HG02885 (cell line): ENCODE measurements around the gene ITGAD.
"Not testable (repeated sequence)": the region's sequence is repeated elsewhere in the genome, so short reads cannot be mapped to it uniquely, and the experiment has no call there.

Experiments used
- ATAC-seq: cut with Tn5 transposase; IDR thresholded peaks from one replicate; pipeline ENCODE4 v1.9.1; 2021; ENCODE audit warnings: mild to moderate bottlenecking; ENCODE audit not compliant: unreplicated experiment, poor library complexity

The ITGAD gene

DNA sequence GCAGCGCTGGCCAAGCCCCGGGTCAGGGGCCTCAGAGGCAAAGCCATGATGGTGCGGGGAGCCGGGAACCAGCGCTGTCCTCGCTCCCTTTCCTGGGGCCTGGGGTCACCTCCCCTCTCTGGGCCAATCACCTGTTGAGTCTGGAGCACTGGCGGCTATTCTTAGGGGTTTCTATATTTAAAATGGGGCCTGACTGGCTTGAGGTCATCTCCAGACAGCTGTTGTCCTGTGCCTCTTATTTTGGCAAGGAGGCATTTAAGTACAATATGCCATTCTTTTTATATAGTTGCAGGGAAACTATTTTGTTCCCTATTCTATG is 35.1 kb downstream of the ITGAD start, which contains the start of gene COX6A2:
COX6A2 (minus strand) TSS at position 82 of the 319 bp plus-strand sequence; CDS start at position 47, 35 bp downstream.
- no peak for ATAC-seq

DNA sequence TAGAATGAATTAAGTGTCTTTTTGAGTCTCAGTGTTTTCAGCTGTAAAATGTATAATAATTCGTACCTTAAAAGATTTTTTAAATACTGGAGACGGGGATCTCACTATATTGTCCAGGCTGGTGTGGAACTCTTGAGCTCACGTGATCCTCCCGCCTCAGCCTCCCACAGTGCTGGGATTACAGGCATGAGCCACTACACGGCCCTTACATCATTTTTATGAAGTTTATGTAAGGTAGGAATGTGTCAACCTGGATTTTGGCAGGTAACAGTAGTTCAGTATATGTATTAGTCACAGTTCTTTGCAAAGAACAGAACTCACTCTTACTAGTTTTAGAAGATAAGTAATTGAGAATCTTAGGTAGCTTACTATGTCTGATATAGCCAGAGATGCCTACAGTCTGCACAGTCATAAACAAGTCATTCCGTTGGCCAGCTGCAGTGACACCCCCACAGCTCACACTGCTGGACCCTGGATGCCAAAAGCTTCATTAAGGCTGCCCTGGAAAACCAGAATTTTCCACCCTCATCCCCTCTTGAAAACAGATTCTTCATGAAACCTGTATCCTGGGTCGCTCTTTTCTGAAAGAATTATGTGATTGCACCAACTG is 35.6 kb downstream of the ITGAD start:
- ATAC-seq = no peak

DNA sequence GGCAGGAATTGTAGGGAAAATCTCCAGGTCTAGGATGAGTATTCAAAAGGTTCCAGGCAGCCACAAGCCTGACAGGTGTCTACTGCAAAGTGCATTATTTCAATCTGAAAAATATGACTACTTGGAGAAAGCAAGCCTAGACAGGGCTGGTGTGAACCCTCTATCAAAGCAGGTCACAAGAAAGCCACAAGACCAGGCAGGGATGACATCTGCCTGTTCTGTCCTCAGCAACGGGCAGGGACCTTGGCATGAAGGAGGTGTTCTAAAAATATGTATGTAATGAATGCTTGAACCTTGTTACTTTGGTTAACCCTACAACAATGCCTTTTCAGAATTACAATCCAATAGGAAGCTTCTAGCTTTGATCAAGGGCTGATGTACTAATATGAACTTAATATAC is 36.2 kb downstream of the ITGAD start:
- no peak for ATAC-seq

DNA sequence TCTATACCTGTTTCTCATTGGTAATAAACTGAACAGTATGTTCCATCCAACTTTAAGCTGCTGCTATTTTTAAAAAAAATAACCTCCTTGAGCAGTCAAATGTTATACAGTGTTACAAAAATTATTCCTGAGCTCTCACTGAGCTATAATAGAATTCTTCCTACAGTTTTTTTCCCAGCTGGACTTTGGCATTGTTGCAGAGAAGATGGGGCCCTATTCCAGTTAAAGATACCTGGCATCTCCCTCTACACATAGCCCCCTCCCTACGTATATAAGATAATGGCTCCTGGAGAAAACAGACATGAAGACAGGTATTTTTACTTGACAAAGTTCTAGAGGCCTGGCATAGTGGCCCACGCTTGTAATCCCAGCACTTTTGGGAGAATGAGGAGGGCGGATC is 36.7 kb downstream of the ITGAD start:
- ATAC-seq = no peak

DNA sequence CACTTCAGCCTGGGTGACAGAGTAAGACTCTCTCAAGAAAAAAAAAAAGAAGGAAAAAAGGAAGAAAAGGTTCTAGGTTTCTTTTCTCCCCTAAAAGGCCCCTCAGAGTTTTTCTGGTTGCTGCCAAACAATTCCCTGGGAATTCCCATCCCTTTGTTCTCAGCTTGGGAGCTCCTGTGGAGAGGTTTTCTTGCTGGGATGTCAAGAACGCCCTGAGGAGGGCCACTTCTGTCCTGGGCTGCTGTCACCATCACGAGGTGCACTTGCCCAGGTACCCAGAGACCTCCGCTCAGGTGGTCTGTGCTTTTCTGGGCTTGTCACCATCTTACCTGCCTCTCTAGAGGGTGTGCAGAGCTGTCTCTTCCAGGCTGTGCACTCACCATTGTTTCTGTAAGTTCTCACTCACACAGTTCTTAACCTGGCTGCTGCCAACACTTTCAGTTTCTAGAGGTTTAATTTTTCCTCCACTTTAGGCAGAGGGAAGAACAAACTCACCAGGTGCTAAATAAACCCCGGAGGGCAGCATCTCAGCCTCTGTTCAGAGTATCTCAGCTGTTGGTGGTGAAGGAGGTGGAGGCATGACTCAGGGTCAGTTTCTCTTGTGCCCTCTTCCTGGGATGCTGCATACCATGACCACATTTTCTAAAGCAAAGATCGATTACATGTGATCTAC is 37.4 kb downstream of the ITGAD start:
- no peak for ATAC-seq

DNA sequence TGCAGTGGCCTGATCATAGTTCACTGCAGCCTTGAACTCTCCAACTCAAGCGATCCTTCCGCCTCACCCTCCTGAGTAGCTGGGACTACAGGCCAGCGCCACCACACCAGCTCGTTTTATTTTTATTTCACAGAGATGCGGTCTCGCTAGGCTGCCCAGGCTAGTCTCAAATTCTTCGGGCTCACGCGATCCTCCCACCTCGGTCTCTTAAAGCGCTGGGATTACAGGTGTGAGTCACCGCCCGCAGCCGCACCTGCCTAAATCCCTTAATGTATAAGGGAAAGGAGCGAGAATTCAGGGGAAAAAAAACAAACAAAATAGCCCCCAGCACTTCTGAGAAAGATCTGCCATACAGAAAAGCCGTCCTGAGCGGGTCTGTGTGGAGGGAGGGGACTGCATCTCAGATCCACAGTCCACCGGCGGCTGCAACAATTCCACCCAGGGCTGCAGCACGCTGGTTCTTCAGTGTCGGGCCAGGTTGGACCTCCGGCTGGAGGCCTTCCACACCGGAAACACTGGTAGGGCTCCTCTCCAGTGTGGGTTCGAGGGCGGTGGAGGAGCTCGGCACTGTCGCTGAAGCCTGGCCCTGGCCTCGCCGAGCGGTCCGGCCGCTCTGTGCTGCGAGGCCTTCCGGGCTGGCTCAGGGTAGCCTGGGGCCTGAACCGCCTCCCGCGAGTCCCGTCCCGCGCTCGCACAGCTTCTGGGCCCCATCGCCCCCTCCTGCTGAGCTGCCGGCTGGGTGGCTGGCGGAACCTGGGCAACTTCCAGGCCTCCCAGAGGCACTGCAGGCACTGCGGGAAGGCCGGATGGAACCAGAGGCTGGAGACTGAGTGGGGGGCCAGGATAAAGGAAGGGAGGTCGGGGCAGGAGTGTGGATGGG is 42.4 kb downstream of the ITGAD start:
- ATAC-seq = no peak

DNA sequence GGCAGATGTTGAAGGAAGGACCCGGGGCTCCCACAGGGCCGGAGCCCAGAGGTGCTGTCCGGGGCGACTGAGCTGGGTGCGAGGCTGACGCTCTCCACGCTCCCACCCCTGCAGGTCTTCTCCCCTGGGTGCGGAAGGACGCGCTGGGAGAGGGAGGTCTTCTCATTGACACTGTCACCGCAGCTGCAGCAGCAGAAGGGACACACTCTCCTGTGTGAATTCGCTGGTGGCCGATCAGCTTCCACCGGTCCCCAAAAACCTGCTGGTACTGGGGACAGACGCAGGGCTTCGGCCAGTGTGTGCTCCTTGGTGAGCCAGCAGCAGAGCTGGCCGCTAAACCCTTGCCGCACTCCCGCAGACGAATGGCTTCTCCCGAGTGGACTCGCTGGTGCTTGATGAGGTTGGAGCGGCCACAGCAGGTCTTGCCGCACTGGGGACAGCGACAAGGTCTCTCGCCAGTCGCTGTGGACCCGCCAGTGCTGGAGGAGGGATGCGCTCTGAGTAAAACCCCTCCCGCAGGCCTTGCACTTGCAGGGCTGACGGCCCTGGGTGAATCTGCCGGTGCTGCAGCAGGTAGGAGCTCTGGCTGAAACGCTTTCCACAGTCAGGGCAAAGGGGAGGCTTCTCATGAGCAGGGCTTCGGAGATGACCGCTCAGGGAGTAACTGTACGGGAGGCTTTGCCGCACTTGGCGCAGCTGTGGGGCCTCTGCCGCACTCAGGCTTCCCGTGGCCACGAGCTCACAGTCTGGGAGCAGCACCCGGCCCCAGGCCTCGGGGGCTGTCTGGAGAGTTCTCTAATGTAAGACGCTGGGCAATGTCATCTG is 43.3 kb downstream of the ITGAD start:
- ATAC-seq = no peak

DNA sequence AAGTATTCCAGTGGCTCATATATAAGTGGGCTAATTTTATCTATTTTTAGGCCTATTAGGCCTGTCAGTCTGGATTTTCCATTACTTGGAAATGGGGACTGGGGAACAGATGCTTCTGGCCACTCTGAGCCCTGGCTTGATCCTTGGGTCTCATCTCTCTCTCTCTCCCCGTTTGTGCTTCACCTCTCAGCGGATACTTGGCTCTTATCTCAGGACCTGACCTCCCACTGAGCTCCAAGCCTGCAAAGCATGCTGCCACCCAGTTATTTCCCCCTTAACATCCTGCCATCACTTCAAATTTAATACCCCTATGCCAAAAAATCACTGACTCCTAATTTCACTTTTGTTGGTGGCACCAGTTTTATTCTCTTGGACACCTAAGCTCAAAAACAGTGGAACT is 45.3 kb downstream of the ITGAD start:
- no peak for ATAC-seq

DNA sequence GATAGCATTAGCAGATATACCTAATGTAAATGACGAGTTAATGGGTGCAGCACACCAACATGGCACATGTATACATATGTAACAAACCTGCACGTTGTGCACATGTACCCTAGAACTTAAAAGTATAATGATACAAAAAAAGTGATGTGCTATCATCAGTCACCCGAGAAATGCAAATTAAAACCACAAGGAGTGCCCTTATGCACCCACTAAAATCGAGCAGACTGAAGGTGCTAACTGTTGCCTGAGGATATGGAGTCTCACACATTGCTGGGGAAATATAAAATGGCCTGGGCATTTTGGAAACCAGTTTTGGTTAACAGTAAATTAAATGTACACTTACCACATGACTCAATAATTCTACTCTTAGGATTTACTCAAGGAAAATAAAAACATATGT is 45.9 kb downstream of the ITGAD start:
- ATAC-seq = not testable (repeated sequence)

DNA sequence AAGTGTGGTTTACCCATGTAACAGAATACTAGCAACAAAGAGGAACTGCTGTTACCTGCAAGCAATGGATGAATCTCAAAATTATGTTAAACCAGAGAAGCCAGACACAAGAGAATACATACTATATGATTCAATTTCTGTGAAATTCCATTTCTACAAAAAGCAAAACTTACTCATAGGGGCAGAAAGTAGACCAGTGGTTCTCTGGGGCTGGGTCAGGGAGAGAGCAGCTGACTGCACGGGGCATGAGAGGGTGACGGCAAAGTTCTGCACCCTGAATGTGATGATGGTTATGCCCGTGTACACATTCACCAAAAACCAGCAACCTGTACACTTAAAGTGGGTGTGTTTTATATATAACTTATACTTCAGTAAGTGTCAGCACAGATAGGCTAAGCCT is 46.4 kb downstream of the ITGAD start:
- ATAC-seq = no peak

DNA sequence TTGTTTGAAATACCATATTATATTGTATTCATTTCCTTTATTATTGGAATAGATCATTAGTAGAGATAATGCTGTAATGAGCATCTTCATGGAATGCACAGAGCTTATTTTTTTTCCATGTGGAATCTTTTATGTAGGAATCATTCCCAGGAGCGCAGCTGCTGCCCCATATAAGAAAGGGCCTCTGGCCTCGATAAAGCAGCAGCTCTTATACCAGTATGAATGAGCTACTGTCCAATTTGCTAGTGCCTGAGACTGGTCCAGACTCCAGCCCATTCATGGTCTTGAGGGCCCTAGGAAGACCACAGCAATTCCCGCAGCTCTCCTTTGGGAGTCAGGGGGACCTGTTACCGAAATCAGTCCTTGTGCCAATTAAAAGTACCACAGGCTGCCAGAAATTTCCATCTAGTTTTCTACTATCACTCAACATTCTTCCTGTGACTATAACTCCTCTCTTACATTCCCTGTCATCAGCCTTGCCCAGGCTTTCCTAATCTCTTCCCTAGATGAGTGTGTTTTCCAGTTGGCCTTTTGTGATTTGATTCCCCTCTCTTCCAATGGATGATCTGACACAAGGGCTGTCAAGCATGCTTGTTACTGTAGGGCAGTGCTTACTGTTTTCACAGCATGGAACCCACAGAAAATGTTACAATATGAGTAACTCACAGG is 47.5 kb downstream of the ITGAD start:
- no peak for ATAC-seq

DNA sequence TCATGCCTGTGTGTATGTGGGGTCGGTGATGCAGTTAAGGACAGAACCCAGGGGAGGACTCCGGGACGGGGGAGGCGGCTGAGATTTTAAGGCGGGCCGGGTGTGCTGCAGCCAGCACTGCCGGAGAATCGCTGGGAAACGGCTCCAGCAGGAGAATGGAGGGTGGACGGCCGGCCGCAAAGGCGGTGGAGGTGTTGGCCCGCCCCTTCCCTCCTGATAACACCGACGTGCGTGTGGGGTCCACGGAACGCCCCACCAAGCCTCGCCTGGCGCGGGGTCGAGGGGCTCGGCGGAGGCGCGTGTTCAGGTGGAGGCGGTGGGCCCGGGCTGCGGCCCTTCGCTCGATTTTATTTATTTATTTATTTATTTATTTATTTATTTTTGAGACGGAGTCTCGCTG is 48.8 kb downstream of the ITGAD start:
- ATAC-seq = no peak

DNA sequence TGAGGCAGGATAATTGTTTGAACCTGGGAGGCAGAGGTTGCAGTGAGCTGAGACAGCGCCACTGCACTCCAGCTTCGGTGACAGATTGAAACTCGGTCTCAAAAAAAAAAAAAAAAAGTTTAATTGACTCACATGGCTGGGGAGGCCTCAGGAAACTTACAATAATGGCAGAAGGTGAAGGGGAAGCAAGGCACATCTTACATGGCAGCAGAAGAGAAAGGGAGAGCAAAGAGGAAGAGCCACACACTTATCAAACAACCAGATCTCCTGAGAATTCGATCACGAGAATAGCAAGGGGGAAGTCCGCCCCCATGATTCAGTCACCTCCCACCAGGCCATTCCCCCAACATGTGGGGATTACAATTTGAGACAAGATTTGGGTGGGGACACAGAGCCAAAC is 52.8 kb downstream of the ITGAD start:
- ATAC-seq = not testable (repeated sequence)

DNA sequence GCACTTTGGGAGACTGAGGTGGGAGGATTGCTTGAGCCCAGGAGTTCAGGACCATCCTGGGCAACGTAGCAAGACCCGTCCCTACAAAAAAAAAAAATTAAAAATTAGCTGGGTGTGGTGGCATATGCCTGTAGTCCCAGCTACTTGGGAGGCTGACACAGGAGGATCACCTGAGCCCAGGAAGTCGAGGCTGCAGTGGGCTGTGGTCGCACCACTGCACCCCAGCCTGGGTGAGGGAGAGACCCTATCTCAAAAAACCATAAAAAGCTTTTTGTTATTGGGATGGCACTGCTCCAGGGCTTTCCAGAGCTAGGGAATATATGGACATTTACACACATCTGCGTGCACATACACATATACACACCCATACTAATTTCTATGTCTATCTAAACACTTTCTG is 58.1 kb downstream of the ITGAD start:
- no peak for ATAC-seq

DNA sequence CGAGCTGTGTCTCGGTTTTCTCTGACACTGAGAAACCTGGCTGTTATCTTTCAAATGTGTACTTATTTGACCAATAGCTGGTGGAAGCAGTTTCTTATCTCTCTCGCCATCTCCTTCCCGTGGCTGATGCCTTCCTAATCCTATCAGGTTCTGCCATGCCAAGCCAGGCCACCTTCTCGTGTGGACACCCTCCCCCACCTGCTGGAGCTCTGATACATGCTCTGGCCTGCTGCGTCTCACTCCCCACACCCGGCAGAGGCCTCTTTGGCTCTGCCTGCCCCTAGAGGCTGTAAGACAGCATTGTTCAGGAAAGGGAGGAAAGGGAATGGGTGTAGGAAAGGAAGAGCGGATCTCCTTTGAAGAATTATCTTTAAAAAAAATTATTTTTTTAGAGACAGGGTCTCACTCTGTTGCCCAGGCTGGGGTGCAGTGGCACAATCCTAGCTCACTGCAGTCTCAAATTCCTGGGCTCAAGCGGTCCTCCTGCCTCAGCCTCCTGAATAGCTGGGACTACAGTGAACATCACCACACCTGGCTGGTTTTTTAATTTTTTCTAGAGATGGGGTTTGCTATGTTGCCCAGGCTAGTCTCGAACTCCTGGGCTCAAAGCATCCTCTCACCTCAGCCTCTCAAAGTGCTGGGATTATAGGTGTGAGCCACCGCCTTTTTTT is 58.7 kb downstream of the ITGAD start:
- ATAC-seq = peak; percentile 53

DNA sequence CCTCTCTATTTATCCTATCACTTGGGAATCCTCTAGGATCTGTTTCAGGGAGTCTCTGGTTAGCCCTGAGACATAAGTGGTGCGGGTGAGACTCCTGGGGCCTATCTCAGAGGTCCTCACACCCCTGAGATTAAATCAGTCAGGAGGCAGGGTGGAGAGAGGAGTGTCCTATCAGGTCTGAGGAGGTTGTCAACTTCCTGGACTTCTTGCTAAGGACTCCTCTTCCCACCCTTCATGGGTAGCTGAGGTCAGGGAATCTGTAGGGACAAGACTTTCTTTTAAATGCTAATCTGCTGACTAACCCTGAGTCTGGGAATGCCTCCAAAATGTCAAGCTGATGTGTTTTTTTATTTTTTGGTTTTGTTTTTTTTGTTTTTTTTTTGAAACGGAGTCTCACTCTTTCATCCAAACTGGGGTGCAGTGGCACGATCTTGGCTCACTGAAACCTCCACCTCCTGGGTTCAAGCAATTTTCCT is 59.5 kb downstream of the ITGAD start:
- ATAC-seq = no peak

DNA sequence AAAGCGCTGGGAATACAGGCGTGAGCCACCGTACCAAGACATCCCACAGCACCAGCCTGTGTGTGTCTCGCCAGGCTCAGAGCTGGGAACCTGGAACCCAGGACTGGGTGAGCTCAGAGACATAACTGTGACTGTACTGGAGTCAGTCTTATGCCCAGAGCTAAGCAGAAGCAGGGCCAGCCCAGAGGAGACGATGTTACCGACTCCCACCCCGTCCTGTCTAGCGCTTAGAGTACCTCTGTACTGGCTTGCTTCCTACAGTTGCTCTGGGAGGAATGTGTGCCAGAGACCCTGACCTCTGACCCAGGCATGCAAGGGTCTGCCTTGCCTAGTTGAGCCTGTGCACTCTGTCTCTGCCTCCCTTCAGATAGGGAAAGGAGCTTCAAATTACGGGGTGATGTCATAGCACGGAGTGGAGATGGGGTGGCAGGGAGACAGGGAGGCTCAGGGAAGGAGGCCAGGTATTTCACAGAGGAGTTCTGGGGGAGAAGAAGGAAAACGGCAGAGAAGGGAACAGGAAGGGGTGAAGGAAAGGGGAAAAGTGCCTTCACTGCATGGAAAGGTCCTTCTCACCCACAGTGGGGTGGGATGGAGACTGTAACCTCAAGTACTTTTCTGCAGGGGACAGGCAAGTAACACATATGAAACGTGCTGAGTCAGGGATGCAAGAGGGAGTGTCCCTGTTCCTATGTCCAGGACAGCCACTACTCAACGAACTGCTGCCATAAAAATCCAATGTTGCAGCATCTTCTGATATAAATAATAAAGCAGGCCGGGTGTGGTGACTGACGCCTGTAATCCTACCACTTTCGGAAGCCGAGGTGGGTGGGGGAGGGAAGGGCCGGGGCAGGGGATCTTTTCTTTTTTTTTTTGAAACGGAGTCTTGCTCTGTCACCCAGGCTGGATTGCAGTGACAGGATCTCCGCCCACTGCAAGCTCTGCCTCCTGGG is 60.4 kb downstream of the ITGAD start:
- no peak for ATAC-seq

DNA sequence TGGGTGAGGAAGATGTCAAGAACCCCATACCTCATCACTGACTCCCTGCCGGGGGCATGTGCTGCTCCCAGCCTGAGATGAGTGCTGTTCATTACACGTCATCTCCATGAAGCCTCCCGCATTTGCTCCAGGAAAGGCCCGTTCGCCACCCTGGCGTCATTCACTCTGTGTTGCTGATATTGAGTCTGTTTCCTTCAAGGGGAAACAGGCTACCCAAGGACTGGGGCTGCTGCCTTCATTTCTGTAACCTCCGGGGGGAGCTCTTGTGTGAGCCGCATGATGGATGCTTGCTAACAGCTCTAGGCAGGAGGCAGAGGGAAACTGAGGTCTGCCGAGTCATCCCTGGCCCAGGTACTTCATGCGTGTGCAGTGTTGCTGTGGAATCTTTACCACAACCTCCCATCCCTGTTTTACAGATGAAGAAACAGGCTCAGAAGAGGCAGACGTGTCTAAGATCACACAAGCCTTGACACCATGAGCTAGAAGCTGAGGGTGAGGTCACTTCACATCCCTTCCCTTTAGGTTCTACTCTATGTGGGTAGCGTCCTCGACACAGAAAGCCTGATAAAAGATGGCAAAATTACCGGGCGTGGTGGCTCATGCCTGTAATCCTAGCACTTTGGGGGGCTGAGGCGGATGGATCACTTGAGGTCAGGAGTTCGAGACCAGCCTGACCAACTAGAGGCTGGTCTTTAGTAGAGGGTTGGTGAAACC is 62.6 kb downstream of the ITGAD start:
- ATAC-seq = no peak
